Measurements from ENCODE around the gene HIVEP3.
A peak's percentile ranks its signal among the peaks of the same experiment; 100 is the strongest.

The HIVEP3 gene

GRCh38 chr1:41683681-41684500, 234.8 kb downstream of the HIVEP3 start:
- Mint-ChIP-seq H3K27ac (peak overlapping the region; percentile 84), H3K9me3 (no peaks in the 10 kb centered on the region), H3K4me1 (peaks cover 89% of the 10 kb centered on the region), H3K36me3 (no peaks in the 10 kb centered on the region), H3K4me3 (peak overlapping the region; percentile 36)
- ATAC-seq (peak; percentile 76), DNase-seq (ENCODE audit: low spot score in 2 of 2) (no peak)

- H3K4me3 Mint-ChIP-seq: peak overlapping the region; percentile 36
- no peaks in the 10 kb centered on the region for H3K9me3 Mint-ChIP-seq
- H3K36me3 Mint-ChIP-seq: no peaks in the 10 kb centered on the region
- peak overlapping the region; percentile 84 for H3K27ac Mint-ChIP-seq
- no peak for DNase-seq (ENCODE audit: low spot score in 2 of 2)
- peak; percentile 29 for ATAC-seq
- peaks cover 89% of the 10 kb centered on the region for H3K4me1 Mint-ChIP-seq
Measured at GRCh38 chr1:41682845-41683625, 235.7 kb downstream of the HIVEP3 start.

GRCh38 chr1:41682149-41682548, 236.6 kb downstream of the HIVEP3 start:
- H3K9me3 Mint-ChIP-seq: no peaks in the 10 kb centered on the region
- peaks cover 89% of the 10 kb centered on the region for H3K4me1 Mint-ChIP-seq
- H3K36me3 Mint-ChIP-seq: no peaks in the 10 kb centered on the region
- H3K4me3 Mint-ChIP-seq: no peak overlapping the region
- H3K27ac Mint-ChIP-seq: no peak overlapping the region
- DNase-seq (ENCODE audit: low spot score in 2 of 2) (no peak), ATAC-seq (no peak)

GRCh38 chr1:41681331-41682098, 237.2 kb downstream of the HIVEP3 start:
- no peak for DNase-seq (ENCODE audit: low spot score in 2 of 2)
- H3K36me3 Mint-ChIP-seq: no peaks in the 10 kb centered on the region
- no peaks in the 10 kb centered on the region for H3K9me3 Mint-ChIP-seq
- peaks cover 84% of the 10 kb centered on the region for H3K4me1 Mint-ChIP-seq
- no peak for ATAC-seq
- no peak overlapping the region for H3K4me3 Mint-ChIP-seq
- H3K27ac Mint-ChIP-seq: no peak overlapping the region

- Mint-ChIP-seq H3K4me3 (no peak overlapping the region), H3K27ac (peak overlapping the region; percentile 93), H3K9me3 (no peaks in the 10 kb centered on the region), H3K4me1 (peaks cover 86% of the 10 kb centered on the region), H3K36me3 (no peaks in the 10 kb centered on the region)
- ATAC-seq: no peak
- DNase-seq (ENCODE audit: low spot score in 2 of 2): no peak
Measured at GRCh38 chr1:41679994-41680393, 238.7 kb downstream of the HIVEP3 start.

- Mint-ChIP-seq H3K27ac (peak overlapping the region; percentile 93), H3K36me3 (no peaks in the 10 kb centered on the region), H3K4me1 (peaks cover 86% of the 10 kb centered on the region), H3K4me3 (no peak overlapping the region), H3K9me3 (no peaks in the 10 kb centered on the region)
- DNase-seq (ENCODE audit: low spot score in 2 of 2) (no peak), ATAC-seq (no peak)
Measured at GRCh38 chr1:41679531-41679930, 239.2 kb downstream of the HIVEP3 start.

- ATAC-seq: peak; percentile 65
- H3K27ac Mint-ChIP-seq: peak overlapping the region; percentile 93
- no peak for DNase-seq (ENCODE audit: low spot score in 2 of 2)
- no peaks in the 10 kb centered on the region for H3K9me3 Mint-ChIP-seq
- no peaks in the 10 kb centered on the region for H3K36me3 Mint-ChIP-seq
- H3K4me3 Mint-ChIP-seq: peak overlapping the region; percentile 39
- peaks cover 86% of the 10 kb centered on the region for H3K4me1 Mint-ChIP-seq
Measured at GRCh38 chr1:41678111-41678878, 240.4 kb downstream of the HIVEP3 start.

- H3K27ac Mint-ChIP-seq: no peak overlapping the region
Measured at GRCh38 chr1:41677620-41678019, 241.1 kb downstream of the HIVEP3 start.

GRCh38 chr1:41675401-41675800, 243.3 kb downstream of the HIVEP3 start:
- Mint-ChIP-seq H3K27ac (peak overlapping the region; percentile 74), H3K36me3 (no peaks in the 10 kb centered on the region), H3K4me1 (peaks cover 89% of the 10 kb centered on the region), H3K9me3 (no peaks in the 10 kb centered on the region), H3K4me3 (peak overlapping the region; percentile 60)
- no peak for DNase-seq (ENCODE audit: low spot score in 2 of 2)
- ATAC-seq: no peak

More at GRCh38 chr1:41677620-41678019, 241.1 kb downstream of the HIVEP3 start:
- H3K4me3 Mint-ChIP-seq: no peak overlapping the region
- H3K9me3 Mint-ChIP-seq: no peaks in the 10 kb centered on the region
- no peak for DNase-seq (ENCODE audit: low spot score in 2 of 2)
- H3K36me3 Mint-ChIP-seq: no peaks in the 10 kb centered on the region
- H3K4me1 Mint-ChIP-seq: peaks cover 86% of the 10 kb centered on the region
- ATAC-seq: no peak

GRCh38 chr1:41674522-41674921, 244.2 kb downstream of the HIVEP3 start:
- DNase-seq (ENCODE audit: low spot score in 2 of 2) (no peak), ATAC-seq (no peak)
- Mint-ChIP-seq H3K36me3 (no peaks in the 10 kb centered on the region), H3K27ac (peak overlapping the region; percentile 74), H3K9me3 (no peaks in the 10 kb centered on the region), H3K4me3 (peak overlapping the region; percentile 60), H3K4me1 (peaks cover 88% of the 10 kb centered on the region)

- DNase-seq (ENCODE audit: low spot score in 2 of 2): no peak
- peak overlapping the region; percentile 60 for H3K4me3 Mint-ChIP-seq
- peaks cover 88% of the 10 kb centered on the region for H3K4me1 Mint-ChIP-seq
- H3K36me3 Mint-ChIP-seq: no peaks in the 10 kb centered on the region
- no peaks in the 10 kb centered on the region for H3K9me3 Mint-ChIP-seq
- H3K27ac Mint-ChIP-seq: peak overlapping the region; percentile 74
- peak; percentile 57 for ATAC-seq
Measured at GRCh38 chr1:41673806-41674205, 244.9 kb downstream of the HIVEP3 start.

- Mint-ChIP-seq H3K4me1 (peaks cover 88% of the 10 kb centered on the region), H3K36me3 (no peaks in the 10 kb centered on the region), H3K27ac (peak overlapping the region; percentile 74), H3K4me3 (peak overlapping the region; percentile 60), H3K9me3 (no peaks in the 10 kb centered on the region)
- ATAC-seq (peak; percentile 83), DNase-seq (ENCODE audit: low spot score in 2 of 2) (no peak)
Measured at GRCh38 chr1:41673378-41673777, 245.3 kb downstream of the HIVEP3 start.

GRCh38 chr1:41672641-41673361, 245.9 kb downstream of the HIVEP3 start:
- DNase-seq (ENCODE audit: low spot score in 2 of 2): no peak
- Mint-ChIP-seq H3K36me3 (no peaks in the 10 kb centered on the region), H3K4me1 (peaks cover 90% of the 10 kb centered on the region), H3K9me3 (no peaks in the 10 kb centered on the region), H3K4me3 (peak overlapping the region; percentile 60), H3K27ac (peak overlapping the region; percentile 74)
- ATAC-seq: no peak

- Mint-ChIP-seq H3K36me3 (no peaks in the 10 kb centered on the region), H3K4me3 (peak overlapping the region; percentile 60), H3K9me3 (no peaks in the 10 kb centered on the region), H3K4me1 (peaks cover 91% of the 10 kb centered on the region), H3K27ac (peak overlapping the region; percentile 74)
- DNase-seq (ENCODE audit: low spot score in 2 of 2): no peak
- no peak for ATAC-seq
Measured at GRCh38 chr1:41672173-41672572, 246.5 kb downstream of the HIVEP3 start.
